SK-N-MC (cell line): ENCODE results near the gene ALG12.

Experiments
- DNase-seq: peaks from one replicate; pipeline ENCODE4 v3.0.0-alpha.2; 2011; ENCODE audit warnings: low read depth, low spot score
- H3K27ac ChIP-seq: fragments of 200-600 bp; sonication (generic); 2 replicates; pipeline ENCODE4 v1.5.1; 2016; ENCODE audit warnings: mixed run types
- H3K36me3 ChIP-seq: fragments of 200-600 bp; sonication (generic); 2 replicates; pipeline ENCODE4 v1.6.1; 2017; ENCODE audit warnings: antibody characterized with exemption, low read length, mixed read lengths; ENCODE audit not compliant: insufficient read depth
- H3K4me3 ChIP-seq: fragments of 200-600 bp; sonication (generic); 2 replicates; pipeline ENCODE4 v1.5.1; 2016
- H3K9ac ChIP-seq: fragments of 200-600 bp; sonication (generic); 2 replicates; pipeline ENCODE4 v1.8.0; 2017; ENCODE audit warnings: mixed run types, mixed read lengths; ENCODE audit not compliant: insufficient read length
- H3K9me3 ChIP-seq: fragments of 200-600 bp; sonication (generic); 2 replicates; pipeline ENCODE4 v1.6.1; 2017; ENCODE audit warnings: low read depth, mild to moderate bottlenecking, antibody characterized with exemption, low read length, moderate library complexity, mixed read lengths
- EZH2 ChIP-seq: fragments of 200-600 bp; sonication (generic); IDR thresholded peaks from one replicate; pipeline ENCODE4 v1.6.1; 2017; ENCODE audit warnings: antibody characterized with exemption
- FOXP2 ChIP-seq: optimal IDR thresholded peaks from 2 replicates; pipeline ENCODE3; 2011; ENCODE audit warnings: mild to moderate bottlenecking, moderate library complexity; ENCODE audit not compliant: insufficient read depth; ENCODE audit errors: extremely low read length, control extremely low read depth
- POLR2AphosphoS5 ChIP-seq: IDR thresholded peaks from 2 replicates; pipeline ENCODE4 v1.6.1; 2012; ENCODE audit warnings: mild to moderate bottlenecking, low read depth, low read length, borderline replicate concordance

ALG12 gene

GRCh38 chr22:49877642-49878041 is 40.6 kb downstream of the ALG12 start:
- no peak for TF ChIP-seq FOXP2
- no peak for TF ChIP-seq POLR2AphosphoS5
- no peak for TF ChIP-seq EZH2
- no peak overlapping the region for H3K27ac ChIP-seq
- no peak for DNase-seq
- 0 out of 2 replicates have a peak, but pooled peaks cover 4% of the 10 kb centered on the region for H3K9me3 ChIP-seq
- H3K36me3 ChIP-seq = peaks cover 41% of the 10 kb centered on the region
- H3K4me3 ChIP-seq = no peak overlapping the region
- H3K9ac ChIP-seq = no peak overlapping the region

- Histone ChIP-seq H3K9ac (no peak overlapping the region), H3K4me3 (no peak overlapping the region), H3K9me3 (peaks cover 13% of the 10 kb centered on the region; the same call in 1 of the 2 replicates), H3K27ac (no peak overlapping the region), H3K36me3 (peaks cover 52% of the 10 kb centered on the region)
- no peak for DNase-seq
- no peak for TF ChIP-seq EZH2
- no peak for TF ChIP-seq FOXP2
- no peak for TF ChIP-seq POLR2AphosphoS5
Measured at GRCh38 chr22:49873228-49873940, 44.9 kb downstream of the ALG12 start.

DNA sequence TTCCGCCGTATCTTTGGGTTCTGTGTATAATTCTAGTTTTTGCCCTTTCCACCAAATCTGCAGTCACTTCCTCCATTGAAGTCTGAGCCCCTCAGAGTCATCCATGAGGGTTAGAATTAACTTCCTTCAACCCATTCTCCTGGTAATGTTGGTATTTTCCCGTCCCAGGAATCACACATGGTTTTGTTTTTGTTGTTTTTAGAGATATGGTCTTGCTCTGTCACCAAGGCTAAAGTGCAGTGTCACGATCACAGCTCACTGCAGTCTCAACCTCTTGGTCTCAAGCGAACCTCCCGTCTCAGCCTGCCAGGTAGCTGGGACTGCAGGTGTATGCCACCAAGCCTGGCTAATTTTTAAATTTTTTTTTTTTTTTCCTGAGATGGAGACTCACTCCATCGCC is 45.9 kb downstream of the ALG12 start:
- no peak for DNase-seq
- Histone ChIP-seq H3K9me3 (peaks cover 20% of the 10 kb centered on the region), H3K36me3 (peaks cover 52% of the 10 kb centered on the region), H3K9ac (no peak overlapping the region), H3K4me3 (no peak overlapping the region), H3K27ac (no peak overlapping the region)
- TF ChIP-seq POLR2AphosphoS5 = no peak
- TF ChIP-seq EZH2 = no peak
- TF ChIP-seq FOXP2 = no peak

- Histone ChIP-seq H3K9ac (no peak overlapping the region), H3K36me3 (peaks cover 56% of the 10 kb centered on the region), H3K9me3 (peaks cover 27% of the 10 kb centered on the region), H3K27ac (no peak overlapping the region), H3K4me3 (no peak overlapping the region)
- TF ChIP-seq EZH2 (no peak), FOXP2 (no peak), POLR2AphosphoS5 (no peak)
- DNase-seq = no peak
Measured at GRCh38 chr22:49871482-49871881, 46.8 kb downstream of the ALG12 start.

DNA sequence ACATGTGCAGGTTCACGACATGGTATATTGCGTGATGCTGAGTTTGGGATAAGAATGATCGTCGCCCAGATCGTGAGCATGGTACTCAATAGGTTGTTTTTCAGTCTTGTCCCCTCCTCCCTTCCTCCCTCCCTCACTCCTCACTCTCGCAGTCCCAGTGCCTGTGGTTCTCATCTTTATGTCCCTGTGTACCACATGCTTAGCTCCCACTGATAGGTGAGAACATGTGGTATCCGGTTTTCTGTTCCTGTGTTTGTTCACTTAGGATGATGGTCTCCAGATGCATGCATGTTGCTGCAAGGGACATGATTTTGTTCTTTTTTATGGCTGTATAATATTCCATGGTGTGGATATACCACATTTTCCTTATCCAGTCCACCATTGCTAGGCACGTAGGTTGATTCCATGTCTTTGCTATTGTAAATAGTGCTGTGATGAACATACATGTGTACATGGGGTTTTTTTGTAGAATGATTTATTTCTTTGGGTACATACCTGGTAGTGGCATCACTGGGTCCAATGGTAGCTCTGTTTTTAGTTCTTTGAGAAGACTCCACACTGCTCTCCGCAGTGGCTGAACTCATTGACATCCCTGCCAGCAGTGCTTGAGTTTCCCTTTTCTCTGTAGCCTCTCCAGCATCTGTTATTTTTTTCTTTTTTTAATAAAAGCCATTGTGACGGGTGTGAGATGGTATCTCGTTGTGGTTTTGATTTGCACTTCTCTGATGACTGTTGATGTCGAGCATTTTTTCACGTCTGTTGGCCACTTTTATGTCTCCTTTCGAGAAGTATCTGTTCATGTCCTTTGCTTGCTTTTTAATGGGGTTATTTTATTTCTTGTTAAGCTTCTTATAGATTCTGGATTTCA is 48.2 kb downstream of the ALG12 start:
- no peak for TF ChIP-seq POLR2AphosphoS5
- TF ChIP-seq FOXP2 = no peak
- no peak for TF ChIP-seq EZH2
- H3K9me3 ChIP-seq = peaks cover 23% of the 10 kb centered on the region
- H3K4me3 ChIP-seq = 0 out of 2 replicates have a peak overlapping the region, but pooled peaks have one; percentile 22
- H3K36me3 ChIP-seq = peaks cover 47% of the 10 kb centered on the region
- H3K9ac ChIP-seq = no peak overlapping the region
- H3K27ac ChIP-seq = no peak overlapping the region
- DNase-seq = no peak

- H3K4me3 ChIP-seq = no peak overlapping the region
- DNase-seq = no peak
- no peak for TF ChIP-seq EZH2
- TF ChIP-seq FOXP2 = no peak
- TF ChIP-seq POLR2AphosphoS5 = no peak
- H3K9me3 ChIP-seq = peaks cover 23% of the 10 kb centered on the region
- H3K36me3 ChIP-seq = peaks cover 44% of the 10 kb centered on the region
- no peak overlapping the region for H3K27ac ChIP-seq
- H3K9ac ChIP-seq = no peak overlapping the region
Measured at GRCh38 chr22:49869086-49869830, 49.0 kb downstream of the ALG12 start.

GRCh38 chr22:49867303-49868265 is 50.7 kb downstream of the ALG12 start:
- Histone ChIP-seq H3K27ac (no peak overlapping the region), H3K9me3 (peaks cover 23% of the 10 kb centered on the region), H3K4me3 (no peak overlapping the region), H3K9ac (no peak overlapping the region), H3K36me3 (peaks cover 43% of the 10 kb centered on the region)
- DNase-seq = no peak
- TF ChIP-seq POLR2AphosphoS5 (no peak), FOXP2 (no peak), EZH2 (no peak)

- Histone ChIP-seq H3K9me3 (peaks cover 23% of the 10 kb centered on the region), H3K4me3 (no peak overlapping the region), H3K36me3 (peaks cover 43% of the 10 kb centered on the region), H3K9ac (no peak overlapping the region), H3K27ac (no peak overlapping the region)
- no peak for DNase-seq
- TF ChIP-seq EZH2 (no peak), FOXP2 (no peak), POLR2AphosphoS5 (no peak)
Measured at GRCh38 chr22:49866646-49867045, 51.6 kb downstream of the ALG12 start.
